Tibial nerve (tissue), 4 donors: ENCODE measurements around the gene ELP6. TPM values are rescaled to one million over a fixed set of nuclear protein-coding genes. Genes with fewer than 3 reads are reported as not detected.

ENCODE experiments used
- DNase-seq, 2 donors: peaks; one replicate each; pipeline ENCODE4 v3.0.0-alpha.2; 2019; ENCODE audit warnings: low spot score in 2 of 2
- H3K27ac ChIP-seq, 4 donors: fragments of 200-600 bp; sonication (generic) in 3 of 4; one replicate each; pipeline ENCODE4 v1.5.1; 2017 to 2019; ENCODE audit warnings: mild to moderate bottlenecking in 1 of 4
- H3K27me3 ChIP-seq, 2 donors: fragments of 200-600 bp; sonication (generic) in 1 of 2; one replicate each; pipeline versions ENCODE4 v1.5.1 to v1.6.0; 2017 to 2019
- H3K36me3 ChIP-seq, 3 donors: fragments of 200-600 bp; sonication (generic); one replicate each; pipeline ENCODE4 v1.5.1; 2018 to 2019
- H3K4me1 ChIP-seq, 4 donors: fragments of 200-600 bp; sonication (generic) in 3 of 4; one replicate each; pipeline ENCODE4 v1.5.1; 2017 to 2019
- H3K4me3 ChIP-seq, 4 donors: fragments of 200-600 bp; sonication (generic) in 3 of 4; one replicate each; pipeline ENCODE4 v1.5.1; 2017 to 2019; ENCODE audit warnings: mild to moderate bottlenecking in 1 of 4, moderate library complexity in 1 of 4
- H3K9me3 ChIP-seq, 4 donors: fragments of 200-600 bp; sonication (generic) in 3 of 4; one replicate each; pipeline ENCODE4 v1.5.1; 2017 to 2019
- EP300 ChIP-seq, 2 donors: sonication (generic); formaldehyde crosslinking; IDR thresholded peaks; one replicate each; pipeline ENCODE4 v1.6.1; 2017; ENCODE audit warnings: antibody characterized with exemption in 2 of 2, mild to moderate bottlenecking in 1 of 2
- POLR2A ChIP-seq, 2 donors: fragments of 450-650 bp; IDR thresholded peaks; one replicate each; pipeline ENCODE4 v1.6.1; 2017; ENCODE audit warnings: antibody characterized with exemption in 2 of 2, mild to moderate bottlenecking in 2 of 2, moderate library complexity in 2 of 2
- WGBS, 2 donors: methylation state at CpG; one replicate each; pipeline ENCODE4 v1.1.5; 2018; 5-methylcytosine and 5-hydroxymethylcytosine counted together
- total RNA-seq, 4 donors: library from RNA; depleted of rRNA; stranded (reverse); fragments of >200 nt; gene quantifications; one replicate each; pipeline ENCODE4 v1.1.0, GENCODE V29; 2016
- TF ChIP-seq, protein P1 (sequence below), 5 experiments: fragments of 200-600 bp in 3 of 5; fragments of 450-650 bp in 2 of 5; sonication (generic) in 3 of 5; IDR thresholded peaks; one replicate each; pipeline ENCODE4 v1.5.1; 2016 to 2019; ENCODE audit warnings: antibody characterized with exemption in 5 of 5, mild to moderate bottlenecking in 3 of 5, moderate library complexity in 2 of 5

ELP6 gene
- total RNA-seq, 4 donors from 2014 or later = 19.9 to 25.5 (median 22.7) TPM

DNA sequence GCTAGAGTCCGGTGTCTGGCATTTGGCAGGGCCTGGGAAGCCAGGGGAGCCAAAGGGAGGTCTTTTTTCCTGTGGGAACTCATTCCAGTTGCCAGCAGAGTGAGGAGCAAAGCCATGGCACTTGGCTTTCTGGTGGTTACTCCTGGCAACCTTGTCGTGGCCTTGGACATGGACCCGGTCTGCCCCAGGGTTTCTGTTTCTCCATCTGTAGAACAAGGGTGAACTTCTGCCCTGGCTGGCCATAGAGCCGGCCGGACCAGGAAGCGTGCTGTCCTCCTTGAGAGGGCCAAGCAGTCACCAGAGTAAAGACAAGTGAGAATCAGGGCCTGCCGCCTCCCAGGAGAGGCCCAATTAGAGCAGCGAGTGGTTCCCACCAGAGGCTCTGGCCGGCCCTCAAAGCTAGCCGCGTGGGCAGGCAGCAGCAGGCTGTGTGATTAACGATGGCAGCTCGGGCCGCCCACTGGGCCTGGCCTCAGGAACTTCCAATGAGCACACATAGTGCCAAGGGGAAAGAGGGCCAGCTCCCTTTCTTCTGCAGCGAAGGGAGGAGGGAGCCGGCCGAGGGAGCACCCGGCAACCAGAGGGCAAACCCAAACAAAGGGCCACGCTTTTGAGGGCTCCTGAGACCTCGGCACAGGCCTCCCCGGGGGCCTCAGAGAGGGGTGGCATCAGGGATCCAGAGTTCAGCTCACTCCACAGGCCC is 29.1 kb upstream of the ELP6 start:
- H3K4me3 ChIP-seq = no peak overlapping the region
- H3K9me3 ChIP-seq = no peaks in the 10 kb centered on the region
- H3K27ac ChIP-seq = no peak overlapping the region
- TF ChIP-seq POLR2A (IDR thresholded peaks at IDR 0.05) (no peak), EP300 (IDR thresholded peaks at IDR 0.05) (no peak)
- TF ChIP-seq, protein P1, sequence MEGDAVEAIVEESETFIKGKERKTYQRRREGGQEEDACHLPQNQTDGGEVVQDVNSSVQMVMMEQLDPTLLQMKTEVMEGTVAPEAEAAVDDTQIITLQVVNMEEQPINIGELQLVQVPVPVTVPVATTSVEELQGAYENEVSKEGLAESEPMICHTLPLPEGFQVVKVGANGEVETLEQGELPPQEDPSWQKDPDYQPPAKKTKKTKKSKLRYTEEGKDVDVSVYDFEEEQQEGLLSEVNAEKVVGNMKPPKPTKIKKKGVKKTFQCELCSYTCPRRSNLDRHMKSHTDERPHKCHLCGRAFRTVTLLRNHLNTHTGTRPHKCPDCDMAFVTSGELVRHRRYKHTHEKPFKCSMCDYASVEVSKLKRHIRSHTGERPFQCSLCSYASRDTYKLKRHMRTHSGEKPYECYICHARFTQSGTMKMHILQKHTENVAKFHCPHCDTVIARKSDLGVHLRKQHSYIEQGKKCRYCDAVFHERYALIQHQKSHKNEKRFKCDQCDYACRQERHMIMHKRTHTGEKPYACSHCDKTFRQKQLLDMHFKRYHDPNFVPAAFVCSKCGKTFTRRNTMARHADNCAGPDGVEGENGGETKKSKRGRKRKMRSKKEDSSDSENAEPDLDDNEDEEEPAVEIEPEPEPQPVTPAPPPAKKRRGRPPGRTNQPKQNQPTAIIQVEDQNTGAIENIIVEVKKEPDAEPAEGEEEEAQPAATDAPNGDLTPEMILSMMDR (IDR thresholded peaks at IDR 0.05) = no peak
- no peaks in the 10 kb centered on the region for H3K27me3 ChIP-seq
- no peak for DNase-seq
- no peaks in the 10 kb centered on the region for H3K36me3 ChIP-seq
- 32 to 43% methylated on average over 15 to 21 of the region's 21 CpGs for WGBS, 2 donors
- H3K4me1 ChIP-seq = no peaks in the 10 kb centered on the region

DNA sequence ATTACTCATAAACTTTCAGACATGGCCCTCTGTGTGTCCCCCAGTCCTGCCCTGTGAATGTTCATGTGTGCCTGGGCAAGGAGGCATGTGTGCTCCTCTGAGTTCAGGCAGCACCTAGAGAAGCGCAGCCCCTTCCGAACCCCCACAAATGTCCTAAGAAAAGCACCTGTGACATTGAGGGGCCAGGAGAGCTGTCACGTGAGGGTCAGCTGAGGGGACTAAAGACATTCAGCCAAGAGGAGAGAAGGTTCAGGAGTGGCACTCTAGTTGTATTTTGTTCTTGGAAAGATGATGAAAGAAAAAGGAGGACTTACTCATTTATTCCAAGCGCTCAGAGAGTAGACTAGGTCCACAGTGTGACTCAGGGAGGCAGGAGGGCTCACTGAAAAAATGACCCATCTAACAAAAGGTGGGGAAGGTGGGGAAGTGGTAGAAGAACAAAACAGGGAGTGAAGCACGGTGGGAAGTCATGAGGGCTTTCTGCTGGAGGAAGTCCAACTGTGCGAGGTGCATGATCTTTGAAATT is 28.1 kb upstream of the ELP6 start:
- Histone ChIP-seq H3K4me1 (peaks cover 0 to 2% (median 0%) of the 10 kb centered on the region in 4 donors), H3K36me3 (no peaks in the 10 kb centered on the region), H3K27ac (no peak overlapping the region), H3K27me3 (no peaks in the 10 kb centered on the region), H3K4me3 (no peak overlapping the region), H3K9me3 (no peaks in the 10 kb centered on the region)
- TF ChIP-seq, protein P1 (IDR thresholded peaks at IDR 0.05) = no peak
- no peak for TF ChIP-seq EP300 (IDR thresholded peaks at IDR 0.05)
- no peak for TF ChIP-seq POLR2A (IDR thresholded peaks at IDR 0.05)
- WGBS, 2 donors = 67 to 72% methylated on average over 6 of the region's 6 CpGs
- no peak for DNase-seq

DNA sequence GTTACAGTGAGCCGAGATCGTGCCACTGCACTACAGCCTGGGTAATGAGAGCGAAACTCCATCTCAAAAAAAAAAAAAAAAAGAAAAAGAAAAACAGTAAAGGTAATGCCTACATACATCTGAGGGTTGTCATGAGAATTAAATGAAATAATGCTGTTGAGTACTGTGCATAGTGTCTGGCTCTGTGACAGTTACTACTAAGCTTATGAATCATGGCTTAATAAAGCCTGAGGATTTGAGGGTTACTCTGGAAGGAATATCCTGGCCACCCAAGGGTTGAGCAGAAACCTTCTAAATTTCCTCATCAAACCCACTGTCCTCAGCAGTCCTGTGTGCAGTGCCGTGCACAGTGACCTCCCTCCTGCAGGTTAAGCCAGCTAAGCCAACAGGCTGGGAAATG is 26.8 kb upstream of the ELP6 start:
- H3K4me1 ChIP-seq = peaks cover 0 to 3% (median 0%) of the 10 kb centered on the region in 4 donors
- 88 to 94% methylated on average over 4 of the region's 4 CpGs for WGBS, 2 donors
- no peak overlapping the region for H3K4me3 ChIP-seq
- H3K27ac ChIP-seq = no peak overlapping the region
- no peaks in the 10 kb centered on the region for H3K9me3 ChIP-seq
- H3K27me3 ChIP-seq = no peaks in the 10 kb centered on the region
- DNase-seq = no peak
- TF ChIP-seq, protein P1 (IDR thresholded peaks at IDR 0.05) = no peak
- TF ChIP-seq EP300 (IDR thresholded peaks at IDR 0.05) (no peak), POLR2A (IDR thresholded peaks at IDR 0.05) (no peak)
- H3K36me3 ChIP-seq = no peaks in the 10 kb centered on the region

DNA sequence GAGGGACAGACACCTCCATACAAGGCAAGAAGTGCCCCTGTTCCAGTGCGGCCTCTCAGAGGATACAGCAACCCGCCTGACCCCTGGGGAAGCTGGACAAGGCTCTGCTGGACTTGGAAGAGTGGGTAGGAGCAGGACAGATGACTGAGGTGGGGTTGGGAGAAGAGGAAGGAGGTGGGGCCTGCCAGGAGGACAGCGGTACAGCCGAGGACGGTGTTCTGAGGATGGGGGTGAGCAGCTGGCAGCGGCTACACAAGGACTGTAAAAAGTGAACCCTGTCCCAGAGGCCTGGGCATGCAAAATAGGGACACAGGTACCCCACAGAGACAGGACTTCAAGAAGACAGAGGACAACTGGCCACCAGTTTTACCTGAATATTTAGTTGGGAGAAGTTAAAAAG is 23.5 kb upstream of the ELP6 start:
- Histone ChIP-seq H3K4me3 (no peak overlapping the region), H3K9me3 (no peaks in the 10 kb centered on the region), H3K27ac (peak overlapping the region in 2 of 4 donors; percentile 47 to 67), H3K4me1 (peaks cover 0 to 3% (median 0%) of the 10 kb centered on the region in 4 donors), H3K36me3 (no peaks in the 10 kb centered on the region), H3K27me3 (no peaks in the 10 kb centered on the region)
- TF ChIP-seq, protein P1 (IDR thresholded peaks at IDR 0.05) = no peak
- no peak for DNase-seq
- WGBS, 2 donors = 66 to 67% methylated on average over 6 of the region's 6 CpGs

DNA sequence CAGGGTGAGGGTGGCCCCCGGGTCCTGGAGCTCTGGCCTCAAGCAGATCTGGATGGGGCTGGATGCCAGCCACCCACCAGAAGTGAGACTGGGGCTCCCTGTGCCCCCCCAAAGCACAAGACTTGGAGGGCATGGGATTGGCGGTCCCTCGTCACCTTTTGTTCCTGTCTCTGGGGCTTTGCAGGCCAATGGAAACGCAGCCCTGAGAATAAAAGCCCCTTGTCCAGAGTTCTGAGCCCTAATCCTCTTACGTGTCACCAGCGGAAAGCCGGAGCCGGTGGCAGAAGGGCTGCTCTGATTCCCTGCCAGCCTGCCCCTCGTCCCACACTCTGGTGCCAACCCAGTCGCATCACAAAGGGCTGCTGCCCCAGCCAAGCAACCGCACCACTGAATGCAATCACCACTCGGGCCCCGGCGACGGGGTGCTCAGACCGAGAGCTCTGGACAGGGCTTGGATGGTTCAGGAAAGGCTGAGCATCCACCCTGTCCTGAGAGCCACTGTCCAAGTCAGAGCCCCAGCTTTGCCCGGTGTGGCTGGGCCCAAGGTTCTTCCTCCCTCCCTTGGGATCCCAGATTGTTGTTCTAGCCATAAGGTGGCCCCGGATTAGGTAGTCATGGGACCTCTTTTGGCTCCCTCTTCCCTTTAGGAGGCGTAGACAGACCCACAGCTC is 22.8 kb upstream of the ELP6 start:
- no peaks in the 10 kb centered on the region for H3K36me3 ChIP-seq
- H3K27ac ChIP-seq = peak overlapping the region in 2 of 4 donors; percentile 47 to 67
- H3K27me3 ChIP-seq = no peaks in the 10 kb centered on the region
- peaks cover 0 to 3% (median 0%) of the 10 kb centered on the region in 4 donors for H3K4me1 ChIP-seq
- H3K9me3 ChIP-seq = no peaks in the 10 kb centered on the region
- no peak overlapping the region for H3K4me3 ChIP-seq
- DNase-seq = no peak
- TF ChIP-seq, protein P1 (IDR thresholded peaks at IDR 0.05) = no peak
- TF ChIP-seq EP300 (IDR thresholded peaks at IDR 0.05) (no peak), POLR2A (IDR thresholded peaks at IDR 0.05) (no peak)
- 48 to 58% methylated on average over 18 of the region's 19 CpGs for WGBS, 2 donors
